Thoracic aorta (tissue), 2 donors: Measurements from ENCODE around the gene SMIM24. TPM values are rescaled to one million over a fixed set of nuclear protein-coding genes. Genes with fewer than 3 reads are reported as not detected.

Experiments used
- ATAC-seq: fragments of 150-250 bp; one replicate; pipeline ENCODE4 v1.8.0; 2017; ENCODE audit warnings: low read depth; ENCODE audit not compliant: insufficient number of reproducible peaks, low FRiP score
- DNase-seq: peaks from one replicate; pipeline ENCODE4 v3.0.0-alpha.2; 2020; ENCODE audit warnings: low spot score
- H3K27ac ChIP-seq, 2 donors: fragments of 200-600 bp; sonication (generic); 1 replicate in 1 of 2; 2 replicates in 1 of 2; pipeline ENCODE4 v1.5.1; 2016; ENCODE audit warnings: mild to moderate bottlenecking in 2 of 2, moderate library complexity in 2 of 2
- H3K27me3 ChIP-seq: fragments of 200-600 bp; sonication (generic); replicated peaks from 2 replicates; pipeline ENCODE4 v1.6.0; 2016; ENCODE audit warnings: mild to moderate bottlenecking; ENCODE audit not compliant: insufficient read depth
- H3K36me3 ChIP-seq: fragments of 200-600 bp; sonication (generic); one replicate; pipeline ENCODE4 v1.5.1; 2016
- H3K4me1 ChIP-seq, 2 donors: fragments of 200-600 bp; sonication (generic); 1 replicate in 1 of 2; 2 replicates in 1 of 2; pipeline versions ENCODE4 v1.5.1 to v1.6.0; 2016; ENCODE audit warnings: low read depth in 2 of 2, mild to moderate bottlenecking in 1 of 2; ENCODE audit not compliant: control insufficient read depth in 1 of 2
- H3K4me3 ChIP-seq: fragments of 200-600 bp; sonication (generic); 2 replicates; pipeline ENCODE4 v1.5.1; 2016; ENCODE audit warnings: mild to moderate bottlenecking
- H3K9me3 ChIP-seq: fragments of 200-600 bp; sonication (generic); 2 replicates; pipeline ENCODE4 v1.5.1; 2016
- total RNA-seq, 2 donors: library from RNA; depleted of rRNA; stranded (reverse); fragments of >200 nt; gene quantifications; one replicate each; pipeline versions ENCODE4 v1.1.0 to v1.2.3, GENCODE V29; 2016
- TF ChIP-seq, protein P1 (sequence below): fragments of 200-600 bp; sonication (generic); IDR thresholded peaks from one replicate; pipeline ENCODE4 v1.5.1; 2019; ENCODE audit warnings: antibody characterized with exemption

SMIM24 gene
- total RNA-seq, 2 donors from 2014 or later = not detected

DNA sequence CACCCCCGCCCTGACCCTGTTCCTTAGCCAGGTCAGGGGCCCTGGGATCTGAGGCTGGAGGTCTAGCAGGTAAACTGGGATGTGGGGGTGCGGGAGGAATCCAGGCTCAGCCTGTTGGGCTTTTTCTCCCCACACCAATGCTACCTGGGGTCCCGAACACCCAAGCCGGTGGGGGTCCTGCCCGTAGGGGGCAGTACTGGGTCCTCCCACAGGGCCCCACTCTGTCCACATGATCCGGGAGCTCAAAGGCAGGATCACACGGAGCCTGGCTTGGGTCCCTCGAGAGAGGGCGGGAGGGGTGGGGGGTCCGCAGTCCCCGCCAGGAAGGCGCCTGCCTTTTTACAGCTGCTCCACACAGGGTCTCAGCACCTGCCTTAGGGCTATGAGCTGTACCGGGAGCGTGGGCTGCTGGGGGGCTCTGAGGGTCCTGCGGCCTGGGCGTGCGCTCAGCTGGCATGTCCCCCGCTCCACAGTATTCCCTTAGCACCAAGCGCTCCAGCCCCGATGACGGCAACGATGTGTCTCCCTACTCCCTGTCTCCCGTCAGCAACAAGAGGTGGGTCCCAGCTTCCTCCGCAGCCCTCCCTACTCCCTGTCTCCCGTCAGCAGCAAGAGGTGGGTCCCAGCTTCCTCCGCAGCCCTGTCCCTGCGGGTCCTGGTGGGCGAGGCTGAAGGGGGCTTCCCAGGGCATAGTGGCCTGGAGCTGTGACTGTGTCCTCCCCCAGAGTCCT is 46.3 kb upstream of the SMIM24 start:
- peaks cover 59% of the 10 kb centered on the region for H3K36me3 ChIP-seq
- no peak for ATAC-seq

DNA sequence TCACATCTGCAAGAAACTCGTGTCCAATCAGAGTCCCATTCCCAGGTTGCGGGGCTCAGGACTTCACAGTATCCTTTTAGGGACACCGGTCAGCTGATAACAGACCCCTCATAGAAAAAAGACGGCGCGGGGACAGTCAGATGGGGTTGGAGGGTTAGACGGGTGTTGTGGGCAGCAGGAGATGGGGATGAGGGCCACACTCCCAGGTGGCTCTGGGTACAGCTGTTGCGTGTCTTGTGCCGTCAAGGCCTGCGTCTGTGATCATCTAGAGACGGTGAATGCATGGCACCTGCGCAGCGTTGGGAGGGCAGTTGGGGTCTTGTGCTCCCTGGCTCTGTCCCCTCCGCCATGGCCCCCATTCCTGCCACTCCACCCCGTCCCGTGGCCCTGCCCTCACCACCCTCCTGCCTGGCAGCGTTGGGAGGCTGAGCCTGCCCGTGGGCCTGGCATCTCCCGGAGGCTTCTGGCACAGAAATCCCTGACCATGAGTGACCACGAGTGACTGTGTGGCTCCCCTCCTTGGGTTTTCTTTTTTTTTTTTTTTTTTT is 44.7 kb upstream of the SMIM24 start:
- no peak for DNase-seq
- no peak for ATAC-seq
- H3K27ac ChIP-seq = no peak overlapping the region
- H3K4me3 ChIP-seq = no peak overlapping the region
- H3K9me3 ChIP-seq = no peaks in the 10 kb centered on the region
- H3K4me1 ChIP-seq = no peaks in the 10 kb centered on the region
- no peaks in the 10 kb centered on the region for H3K27me3 ChIP-seq
- H3K36me3 ChIP-seq = peaks cover 53% of the 10 kb centered on the region
- TF ChIP-seq, protein P1, sequence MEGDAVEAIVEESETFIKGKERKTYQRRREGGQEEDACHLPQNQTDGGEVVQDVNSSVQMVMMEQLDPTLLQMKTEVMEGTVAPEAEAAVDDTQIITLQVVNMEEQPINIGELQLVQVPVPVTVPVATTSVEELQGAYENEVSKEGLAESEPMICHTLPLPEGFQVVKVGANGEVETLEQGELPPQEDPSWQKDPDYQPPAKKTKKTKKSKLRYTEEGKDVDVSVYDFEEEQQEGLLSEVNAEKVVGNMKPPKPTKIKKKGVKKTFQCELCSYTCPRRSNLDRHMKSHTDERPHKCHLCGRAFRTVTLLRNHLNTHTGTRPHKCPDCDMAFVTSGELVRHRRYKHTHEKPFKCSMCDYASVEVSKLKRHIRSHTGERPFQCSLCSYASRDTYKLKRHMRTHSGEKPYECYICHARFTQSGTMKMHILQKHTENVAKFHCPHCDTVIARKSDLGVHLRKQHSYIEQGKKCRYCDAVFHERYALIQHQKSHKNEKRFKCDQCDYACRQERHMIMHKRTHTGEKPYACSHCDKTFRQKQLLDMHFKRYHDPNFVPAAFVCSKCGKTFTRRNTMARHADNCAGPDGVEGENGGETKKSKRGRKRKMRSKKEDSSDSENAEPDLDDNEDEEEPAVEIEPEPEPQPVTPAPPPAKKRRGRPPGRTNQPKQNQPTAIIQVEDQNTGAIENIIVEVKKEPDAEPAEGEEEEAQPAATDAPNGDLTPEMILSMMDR = no peak

More for the DNA sequence above, 46.3 kb upstream of the SMIM24 start:
- H3K9me3 ChIP-seq = no peaks in the 10 kb centered on the region
- H3K4me3 ChIP-seq = no peak overlapping the region
- TF ChIP-seq, protein P1 = no peak
- no peak for DNase-seq
- no peak overlapping the region for H3K27ac ChIP-seq
- no peaks in the 10 kb centered on the region for H3K4me1 ChIP-seq
- H3K27me3 ChIP-seq = no peaks in the 10 kb centered on the region

DNA sequence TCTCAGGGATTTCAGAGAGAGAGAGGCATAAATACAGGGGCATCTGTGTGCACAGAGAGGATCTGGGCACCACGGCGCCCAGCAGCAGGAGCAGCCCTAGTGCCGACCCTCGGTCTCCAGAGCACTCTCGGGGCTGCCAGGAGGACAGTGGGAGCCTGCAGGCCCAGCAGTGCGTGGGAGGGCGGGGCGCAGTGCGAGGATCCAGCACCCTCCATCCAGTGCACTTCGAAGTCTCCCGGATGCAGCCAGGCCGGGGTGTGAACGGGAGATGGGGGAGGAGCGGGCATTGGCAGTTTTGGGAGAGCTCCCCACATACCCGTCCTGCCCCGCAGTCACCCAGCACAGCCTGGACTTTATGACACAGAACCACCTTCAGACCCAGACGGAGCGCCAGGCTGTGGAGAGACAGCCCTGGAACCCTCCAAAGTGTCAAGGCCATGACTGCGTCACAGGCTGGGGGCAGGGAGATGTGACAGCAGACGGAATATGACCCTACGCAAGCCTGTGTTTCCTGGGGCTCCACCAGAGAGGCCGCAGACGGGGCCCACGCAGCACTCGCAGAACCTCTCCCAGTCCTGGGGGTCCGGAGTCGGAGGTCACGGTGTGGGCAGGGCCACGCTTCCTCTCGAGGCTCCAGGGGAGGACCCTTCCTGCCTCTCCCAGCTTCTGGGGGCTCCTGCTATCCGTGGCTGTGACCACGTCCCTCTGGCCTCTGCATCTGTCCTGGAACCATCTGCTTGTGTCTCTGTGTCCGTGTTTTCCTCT is 43.9 kb upstream of the SMIM24 start:
- Histone ChIP-seq H3K36me3 (peaks cover 55% of the 10 kb centered on the region), H3K4me1 (no peaks in the 10 kb centered on the region)
- ATAC-seq = no peak

DNA sequence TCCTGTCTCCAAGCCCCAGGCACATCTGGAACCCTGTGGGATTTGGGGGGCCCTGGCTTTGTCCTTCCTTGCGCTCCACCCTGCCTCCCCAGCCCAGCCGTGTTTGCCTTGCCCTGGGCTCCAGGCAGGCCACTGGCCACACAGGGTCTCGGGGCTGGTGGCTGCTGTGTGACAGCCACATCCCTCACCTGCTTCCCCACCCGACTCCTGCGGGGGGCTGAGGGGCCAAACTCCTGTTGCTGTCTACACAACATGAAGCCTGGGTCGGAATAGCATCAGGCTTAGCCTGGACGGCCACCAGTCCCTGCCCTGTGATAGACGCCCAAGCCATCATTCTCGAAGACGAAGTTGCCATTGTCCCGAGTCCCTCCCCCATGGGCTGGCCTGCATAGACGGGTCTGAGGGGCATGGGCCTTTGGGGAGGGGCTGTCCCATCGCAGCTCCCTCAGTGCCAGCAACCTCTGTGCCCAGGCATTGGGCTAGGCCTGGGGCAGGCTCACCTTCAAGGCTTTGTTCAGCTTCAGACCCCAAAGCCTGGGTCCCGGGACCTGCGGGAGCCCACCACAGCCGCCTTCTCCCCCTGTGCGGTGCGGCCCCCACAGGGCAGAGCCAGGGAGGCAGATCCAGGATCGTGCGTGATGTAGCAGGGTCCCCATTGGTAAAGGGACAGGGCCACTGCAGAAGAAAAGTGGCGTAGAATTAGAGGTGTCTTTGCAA is 43.2 kb upstream of the SMIM24 start:
- ATAC-seq (no peak), DNase-seq (no peak)
- no peaks in the 10 kb centered on the region for H3K27me3 ChIP-seq
- peaks cover 57% of the 10 kb centered on the region for H3K36me3 ChIP-seq
- H3K9me3 ChIP-seq = no peaks in the 10 kb centered on the region
- H3K27ac ChIP-seq = no peak overlapping the region
- no peak overlapping the region for H3K4me3 ChIP-seq
- TF ChIP-seq, protein P1 = no peak
- H3K4me1 ChIP-seq = no peaks in the 10 kb centered on the region

More for the DNA sequence above, 43.9 kb upstream of the SMIM24 start:
- TF ChIP-seq, protein P1 = no peak
- Histone ChIP-seq H3K9me3 (no peaks in the 10 kb centered on the region), H3K27me3 (no peaks in the 10 kb centered on the region), H3K27ac (no peak overlapping the region), H3K4me3 (no peak overlapping the region)
- no peak for DNase-seq
